Measurements from ENCODE around the gene SLC9A3. TPM values are rescaled to one million over a fixed set of nuclear protein-coding genes. Genes with fewer than 3 reads are reported as not detected.
A peak's percentile ranks its signal among the peaks of the same experiment; 100 is the strongest.

SLC9A3 gene
- total RNA-seq, 2 experiments from 2014 or later = 2.3 to 2.5 TPM

GRCh38 chr5:440401-441201 lies 83.6 kb downstream of the SLC9A3 start:
- intact Hi-C loops (cut with DNase I, micrococcal nuclease) = loop anchor here (5.0 to 10.0 kb wide), 4 partner anchors 168 to 452 kb away; partner anchors contain the start of genes BRD9 (in 1 of the 2), CCDC127 (in 1 of the 2), CEP72 (in 1 of the 2) and PDCD6 (in 1 of the 2)
- Histone ChIP-seq H3K27me3 (ENCODE audit: control insufficient read depth in 1 of 2, insufficient read depth in 2 of 2, low read length in 2 of 2) (no peaks in the 10 kb centered on the region), H3K36me3 (ENCODE audit: insufficient read depth, low read length) (no peaks in the 10 kb centered on the region), H3K4me1 (ENCODE audit: insufficient read depth, low read length) (peaks cover 23% of the 10 kb centered on the region), H3K9me3 (ENCODE audit: control insufficient read depth in 1 of 2, insufficient read depth in 1 of 2, low read length in 2 of 2) (no peaks in the 10 kb centered on the region), H3K4me3 (ENCODE audit: low read length) (no peak overlapping the region), H3K27ac (ENCODE audit: low read depth in 1 of 2, low read length in 2 of 2) (no peak overlapping the region)
- no peak for TF ChIP-seq CTCF (IDR thresholded peaks at IDR 0.05)
- ATAC-seq (ENCODE audit: poor library complexity) (no peak), DNase-seq (peak in 1 of 14 experiments; percentile 27)
- no peaks in the 10 kb centered on the region for H3K9me3 Mint-ChIP-seq
- peaks cover 25% of the 10 kb centered on the region for H3K4me1 Mint-ChIP-seq (ENCODE audit: low read depth)
- H3K36me3 Mint-ChIP-seq (ENCODE audit: low read depth) = peaks cover 15% of the 10 kb centered on the region
- H3K27me3 Mint-ChIP-seq = peaks cover 3% of the 10 kb centered on the region
- ChIA-PET CTCF (no interaction called here), POLR2A (no interaction called here)
- H3K27ac Mint-ChIP-seq = no peak overlapping the region
- peak overlapping the region; percentile 54 for H3K4me3 Mint-ChIP-seq

GRCh38 chr5:439636-440035 lies 84.6 kb downstream of the SLC9A3 start:
- peak overlapping the region; percentile 48 for H3K4me3 Mint-ChIP-seq
- peaks cover 21% of the 10 kb centered on the region for H3K4me1 ChIP-seq (ENCODE audit: insufficient read depth, low read length)
- H3K36me3 Mint-ChIP-seq (ENCODE audit: low read depth) = peaks cover 10% of the 10 kb centered on the region
- no peaks in the 10 kb centered on the region for H3K9me3 Mint-ChIP-seq
- peaks cover 19% of the 10 kb centered on the region for H3K4me1 Mint-ChIP-seq (ENCODE audit: low read depth)
- ATAC-seq (ENCODE audit: poor library complexity) = no peak
- H3K27me3 Mint-ChIP-seq = peaks cover 3% of the 10 kb centered on the region
- ChIA-PET CTCF (no interaction called here), POLR2A (no interaction called here)
- H3K36me3 ChIP-seq (ENCODE audit: insufficient read depth, low read length) = no peaks in the 10 kb centered on the region
- no peak overlapping the region for H3K27ac ChIP-seq (ENCODE audit: low read depth in 1 of 2, low read length in 2 of 2)
- TF ChIP-seq CTCF (IDR thresholded peaks at IDR 0.05) = no peak
- peak in 1 of 14 experiments; percentile 19 for DNase-seq
- no peaks in the 10 kb centered on the region for H3K27me3 ChIP-seq (ENCODE audit: control insufficient read depth in 1 of 2, insufficient read depth in 2 of 2, low read length in 2 of 2)
- H3K27ac Mint-ChIP-seq = no peak overlapping the region
- no peak overlapping the region for H3K4me3 ChIP-seq (ENCODE audit: low read length)
- intact Hi-C loops (cut with DNase I, micrococcal nuclease) = loop anchor here (5.0 to 10.0 kb wide), 4 partner anchors 167 to 453 kb away; partner anchors contain the start of genes BRD9 (in 1 of the 2), CCDC127 (in 1 of the 2), CEP72 (in 1 of the 2) and PDCD6 (in 1 of the 2)
- H3K9me3 ChIP-seq (ENCODE audit: control insufficient read depth in 1 of 2, insufficient read depth in 1 of 2, low read length in 2 of 2) = no peaks in the 10 kb centered on the region

GRCh38 chr5:439181-439580 lies 85.1 kb downstream of the SLC9A3 start:
- Mint-ChIP-seq H3K9me3 (no peaks in the 10 kb centered on the region), H3K27ac (no peak overlapping the region), H3K4me3 (peak overlapping the region; percentile 48), H3K36me3 (ENCODE audit: low read depth) (peaks cover 5% of the 10 kb centered on the region), H3K4me1 (ENCODE audit: low read depth) (peaks cover 15% of the 10 kb centered on the region), H3K27me3 (peaks cover 3% of the 10 kb centered on the region)
- ChIA-PET CTCF (interaction anchor here (0.7 kb wide), 1 partner anchor 71 kb away, joined by 3 read pairs; no protein-coding TSS in a partner anchor), POLR2A (no interaction called here)
- TF ChIP-seq CTCF (IDR thresholded peaks at IDR 0.05) = no peak
- Histone ChIP-seq H3K9me3 (ENCODE audit: control insufficient read depth in 1 of 2, insufficient read depth in 1 of 2, low read length in 2 of 2) (no peaks in the 10 kb centered on the region), H3K4me3 (ENCODE audit: low read length) (no peak overlapping the region), H3K27me3 (ENCODE audit: control insufficient read depth in 1 of 2, insufficient read depth in 2 of 2, low read length in 2 of 2) (no peaks in the 10 kb centered on the region), H3K4me1 (ENCODE audit: insufficient read depth, low read length) (peaks cover 19% of the 10 kb centered on the region), H3K36me3 (ENCODE audit: insufficient read depth, low read length) (no peaks in the 10 kb centered on the region), H3K27ac (ENCODE audit: low read depth in 1 of 2, low read length in 2 of 2) (no peak overlapping the region)
- intact Hi-C loops (cut with DNase I, micrococcal nuclease) = no loop called here
- DNase-seq (peak in 1 of 14 experiments; percentile 19), ATAC-seq (ENCODE audit: poor library complexity) (no peak)
